Panc1 (cell line): Measurements from ENCODE around the gene SLC17A2.

Experiments
- CTCF ChIP-seq: fragments of 450-650 bp; IDR thresholded peaks from 2 replicates; pipeline ENCODE4 v1.5.1; 2017; ENCODE audit warnings: mild to moderate bottlenecking
- POLR2AphosphoS5 ChIP-seq: IDR thresholded peaks from 2 replicates; pipeline ENCODE4 v1.6.1; 2012; ENCODE audit warnings: mild to moderate bottlenecking, low read depth, low read length, moderate library complexity

GRCh38 chr6:25968769-25969168 lies 38.3 kb upstream of the SLC17A2 start:
- TF ChIP-seq CTCF (no peak), POLR2AphosphoS5 (no peak)
